ENCODE measurements around the gene DUSP22.

The DUSP22 gene

GRCh38 chr6:282177-282866 is 10.0 kb upstream of the DUSP22 start:
- H3K36me3 ChIP-seq (ENCODE audit: insufficient read depth, low read length), result no peaks in the 10 kb centered on the region
- DNase-seq, result no peak
- H4K20me1 ChIP-seq (ENCODE audit: insufficient read depth, low read length), result no peaks in the 10 kb centered on the region
- ATAC-seq (ENCODE audit: insufficient read depth, low read depth), result no peak
- no peak overlapping the region for H3K4me2 ChIP-seq (ENCODE audit: insufficient read depth, low read length)
- H3K27ac ChIP-seq (ENCODE audit: low read length), result no peak overlapping the region
- no peak overlapping the region for H3K9ac ChIP-seq (ENCODE audit: low read depth, low read length)
- H2AFZ ChIP-seq (ENCODE audit: low read depth, low read length), result no peak overlapping the region
- H3K79me2 ChIP-seq (ENCODE audit: insufficient read depth, low read length), result no peaks in the 10 kb centered on the region
- no peaks in the 10 kb centered on the region for H3K4me1 ChIP-seq (ENCODE audit: insufficient read depth, low read length)
- no peaks in the 10 kb centered on the region for H3K9me3 ChIP-seq (ENCODE audit: insufficient read depth, low read length, severe bottlenecking)
- H3K27me3 ChIP-seq (ENCODE audit: insufficient read depth, low read length, poor library complexity), result no peaks in the 10 kb centered on the region
- no peak for TF ChIP-seq EZH2 (IDR thresholded peaks at IDR 0.05; ENCODE audit: borderline replicate concordance, low read depth, low read length, severe bottlenecking)
- TF ChIP-seq CTCF (IDR thresholded peaks at IDR 0.05; ENCODE audit: borderline replicate concordance, extremely low read depth, low read length, poor library complexity, severe bottlenecking), result no peak
- no peak overlapping the region for H3K4me3 ChIP-seq (ENCODE audit: low read depth in 1 of 2, low read length in 2 of 2)

- H3K36me3 ChIP-seq (ENCODE audit: insufficient read depth, low read length), result no peaks in the 10 kb centered on the region
- TF ChIP-seq CTCF (IDR thresholded peaks at IDR 0.05; ENCODE audit: borderline replicate concordance, extremely low read depth, low read length, poor library complexity, severe bottlenecking) (no peak), EZH2 (IDR thresholded peaks at IDR 0.05; ENCODE audit: borderline replicate concordance, low read depth, low read length, severe bottlenecking) (no peak)
- H3K27me3 ChIP-seq (ENCODE audit: insufficient read depth, low read length, poor library complexity), result no peaks in the 10 kb centered on the region
- H3K4me3 ChIP-seq (ENCODE audit: low read depth in 1 of 2, low read length in 2 of 2), result no peak overlapping the region
- ATAC-seq (ENCODE audit: insufficient read depth, low read depth) (no peak), DNase-seq (no peak)
- H2AFZ ChIP-seq (ENCODE audit: low read depth, low read length), result no peak overlapping the region
- no peaks in the 10 kb centered on the region for H3K79me2 ChIP-seq (ENCODE audit: insufficient read depth, low read length)
- no peaks in the 10 kb centered on the region for H4K20me1 ChIP-seq (ENCODE audit: insufficient read depth, low read length)
- no peaks in the 10 kb centered on the region for H3K9me3 ChIP-seq (ENCODE audit: insufficient read depth, low read length, severe bottlenecking)
- no peak overlapping the region for H3K9ac ChIP-seq (ENCODE audit: low read depth, low read length)
- H3K4me1 ChIP-seq (ENCODE audit: insufficient read depth, low read length), result no peaks in the 10 kb centered on the region
- H3K4me2 ChIP-seq (ENCODE audit: insufficient read depth, low read length), result no peak overlapping the region
- no peak overlapping the region for H3K27ac ChIP-seq (ENCODE audit: low read length)
Observed at GRCh38 chr6:282867-283416, 9.3 kb upstream of the DUSP22 start.

GRCh38 chr6:284486-284885 is 7.8 kb upstream of the DUSP22 start:
- no peaks in the 10 kb centered on the region for H3K27me3 ChIP-seq (ENCODE audit: insufficient read depth, low read length, poor library complexity)

More at GRCh38 chr6:284486-284885, 7.8 kb upstream of the DUSP22 start:
- Histone ChIP-seq H3K4me1 (ENCODE audit: insufficient read depth, low read length) (no peaks in the 10 kb centered on the region), H2AFZ (ENCODE audit: low read depth, low read length) (no peak overlapping the region), H3K36me3 (ENCODE audit: insufficient read depth, low read length) (no peaks in the 10 kb centered on the region), H3K27ac (ENCODE audit: low read length) (no peak overlapping the region), H3K79me2 (ENCODE audit: insufficient read depth, low read length) (no peaks in the 10 kb centered on the region), H3K4me3 (ENCODE audit: low read depth in 1 of 2, low read length in 2 of 2) (no peak overlapping the region), H4K20me1 (ENCODE audit: insufficient read depth, low read length) (no peaks in the 10 kb centered on the region), H3K9me3 (ENCODE audit: insufficient read depth, low read length, severe bottlenecking) (no peaks in the 10 kb centered on the region), H3K9ac (ENCODE audit: low read depth, low read length) (no peak overlapping the region), H3K4me2 (ENCODE audit: insufficient read depth, low read length) (no peak overlapping the region)
- ATAC-seq (ENCODE audit: insufficient read depth, low read depth), result no peak
- TF ChIP-seq CTCF (IDR thresholded peaks at IDR 0.05; ENCODE audit: borderline replicate concordance, extremely low read depth, low read length, poor library complexity, severe bottlenecking), result no peak
- no peak for TF ChIP-seq EZH2 (IDR thresholded peaks at IDR 0.05; ENCODE audit: borderline replicate concordance, low read depth, low read length, severe bottlenecking)
- no peak for DNase-seq

Measured in DND-41 (cell line).